ENCODE data around the gene GFOD1. TPM values are rescaled to one million over a fixed set of nuclear protein-coding genes. Genes with fewer than 3 reads are reported as not detected.
A peak's percentile ranks its signal among the peaks of the same experiment; 100 is the strongest.

Gene GFOD1
- total RNA-seq, 1 donor from 2014 or later, result 33.7 TPM

DNA sequence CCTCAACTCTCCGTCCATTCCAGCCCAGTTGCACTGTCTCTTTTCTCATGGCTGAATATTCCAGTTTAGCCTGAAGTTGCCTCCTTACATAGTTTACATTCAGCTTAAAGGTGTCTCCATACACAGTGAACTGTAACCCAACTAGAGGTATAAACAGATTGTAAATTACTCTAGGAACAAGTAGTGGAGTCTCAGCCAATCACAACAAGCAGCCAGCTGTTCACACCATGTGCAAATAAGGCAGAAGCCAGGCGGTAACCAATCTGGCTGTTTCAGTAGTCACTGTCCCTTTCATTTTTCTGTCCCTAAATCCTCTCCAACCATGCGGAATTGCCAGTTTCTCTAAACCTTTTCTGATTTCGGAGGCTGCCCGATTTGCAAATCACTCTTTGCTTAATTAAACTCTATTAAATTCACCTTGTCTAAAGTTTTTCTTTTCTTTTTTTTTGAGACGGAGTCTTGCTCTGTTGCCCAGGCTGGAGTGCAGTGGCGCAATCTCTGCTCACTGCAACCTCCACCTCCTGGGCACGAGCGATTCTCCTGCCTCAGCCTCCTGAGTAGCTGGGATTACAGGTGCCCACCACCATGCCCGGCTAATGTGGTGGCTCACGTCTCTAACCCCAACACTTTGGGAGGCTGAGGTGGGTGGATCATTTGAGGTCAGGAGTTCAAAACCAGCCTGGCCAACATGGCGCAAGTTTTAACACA is 37.6 kb upstream of the GFOD1 start:
- Histone ChIP-seq H3K4me1 (peaks cover 25% of the 10 kb centered on the region), H3K27me3 (no peaks in the 10 kb centered on the region), H3K4me3 (no peak overlapping the region), H3K27ac (no peak overlapping the region), H3K9me3 (no peaks in the 10 kb centered on the region), H3K36me3 (no peaks in the 10 kb centered on the region)
- no peak for TF ChIP-seq CTCF (IDR thresholded peaks at IDR 0.05)
- ATAC-seq, result no peak
- intact Hi-C loops (cut with DNase I), result no loop called here
- DNase-seq, result no peak

DNA sequence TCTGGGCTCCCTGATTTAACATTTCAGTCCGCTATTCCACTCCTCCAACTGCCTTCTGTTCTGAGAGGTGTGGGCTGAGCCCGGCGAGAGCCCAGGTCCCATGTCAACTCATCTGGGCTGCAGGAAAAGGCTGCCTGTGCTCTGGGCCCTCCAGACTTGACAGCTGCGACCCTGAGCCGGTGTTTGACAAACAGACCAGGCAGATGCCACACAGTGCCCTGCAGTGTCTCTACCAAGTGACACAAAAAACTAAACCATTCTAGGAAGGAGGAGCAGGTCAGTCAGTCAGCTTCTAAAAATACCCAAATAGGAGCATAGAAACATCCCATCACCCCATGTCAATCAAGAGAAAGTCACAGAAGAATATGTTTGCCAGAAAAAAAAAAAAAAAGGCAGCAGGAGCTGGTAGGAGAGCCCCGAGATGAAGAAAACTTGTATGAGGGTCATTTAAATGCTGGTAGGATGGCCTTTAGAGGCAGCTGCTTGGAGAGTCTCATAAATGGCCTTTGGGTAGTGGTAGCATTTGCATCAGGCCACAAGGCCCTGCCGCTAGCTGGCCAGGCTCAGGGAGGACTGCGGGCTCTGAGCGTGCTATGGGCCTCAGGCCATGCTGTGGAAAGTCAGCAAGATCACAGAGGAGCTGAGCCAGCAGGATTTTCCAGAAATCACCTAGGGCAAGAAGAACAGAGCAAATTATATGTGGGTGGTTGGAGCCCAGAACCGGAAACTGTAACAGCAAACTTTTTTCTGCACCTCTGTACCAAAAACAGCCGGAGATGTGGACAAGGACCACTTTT is 36.6 kb upstream of the GFOD1 start:
- no peaks in the 10 kb centered on the region for H3K27me3 ChIP-seq
- H3K9me3 ChIP-seq, result no peaks in the 10 kb centered on the region
- no peaks in the 10 kb centered on the region for H3K36me3 ChIP-seq
- no peak overlapping the region for H3K27ac ChIP-seq
- DNase-seq (no peak), ATAC-seq (no peak)
- H3K4me3 ChIP-seq, result no peak overlapping the region
- no peak for TF ChIP-seq CTCF (IDR thresholded peaks at IDR 0.05)
- peaks cover 25% of the 10 kb centered on the region for H3K4me1 ChIP-seq
- intact Hi-C loops (cut with DNase I), result no loop called here

DNA sequence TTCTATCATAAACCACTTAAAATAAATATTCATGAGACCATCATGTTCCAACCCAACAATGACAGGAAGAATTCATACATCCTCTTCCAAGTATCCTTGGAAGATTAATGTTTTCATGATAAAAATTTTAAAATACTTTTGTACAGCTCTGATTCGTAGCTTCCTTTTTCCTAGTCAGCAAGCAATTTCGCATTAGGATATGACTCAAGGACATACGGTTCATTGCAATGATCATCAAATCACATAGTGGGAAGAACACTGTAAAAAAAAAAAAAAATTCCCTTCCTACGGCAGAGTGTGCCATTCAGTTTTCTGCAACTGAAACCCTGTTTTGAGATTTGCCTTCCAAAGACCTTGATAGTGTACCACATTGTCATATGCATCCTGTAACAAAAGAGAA is 35.3 kb upstream of the GFOD1 start:
- DNase-seq (no peak), ATAC-seq (peak; percentile 33)
- peaks cover 18% of the 10 kb centered on the region for H3K4me1 ChIP-seq
- H3K27me3 ChIP-seq, result no peaks in the 10 kb centered on the region
- H3K27ac ChIP-seq, result no peak overlapping the region
- no peaks in the 10 kb centered on the region for H3K9me3 ChIP-seq
- intact Hi-C loops (cut with DNase I), result no loop called here
- no peak overlapping the region for H3K4me3 ChIP-seq
- H3K36me3 ChIP-seq, result no peaks in the 10 kb centered on the region
- TF ChIP-seq CTCF (IDR thresholded peaks at IDR 0.05), result no peak

DNA sequence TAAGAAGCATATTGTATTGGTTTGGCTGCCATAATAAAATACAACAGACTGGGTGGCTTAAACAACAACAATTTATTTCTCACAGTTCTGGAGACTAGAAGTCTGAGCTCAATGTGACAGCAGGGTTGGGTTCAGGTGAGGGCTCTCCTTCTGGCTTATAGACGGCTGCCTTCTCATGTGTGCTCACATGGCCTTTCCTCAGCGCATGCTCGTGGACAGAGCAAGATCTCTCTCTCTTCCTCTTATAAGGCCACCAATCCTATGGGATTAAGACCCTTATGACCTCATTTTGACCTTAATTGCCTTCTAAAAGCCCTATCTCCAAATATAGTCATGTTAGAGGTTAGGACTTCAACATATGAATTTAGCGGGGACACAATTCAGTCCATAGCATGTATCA is 32.4 kb upstream of the GFOD1 start:
- ATAC-seq, result no peak
- no peak for TF ChIP-seq CTCF (IDR thresholded peaks at IDR 0.05)
- no peak for DNase-seq
- Histone ChIP-seq H3K9me3 (no peaks in the 10 kb centered on the region), H3K36me3 (no peaks in the 10 kb centered on the region), H3K27me3 (no peaks in the 10 kb centered on the region), H3K4me3 (no peak overlapping the region), H3K4me1 (no peaks in the 10 kb centered on the region), H3K27ac (no peak overlapping the region)
- intact Hi-C loops (cut with DNase I), result no loop called here

GRCh38 chr6:13517116-13517515 is 29.7 kb upstream of the GFOD1 start:
- intact Hi-C loops (cut with DNase I), result no loop called here
- H3K9me3 ChIP-seq, result no peaks in the 10 kb centered on the region
- no peak for ATAC-seq
- DNase-seq, result no peak
- no peak overlapping the region for H3K4me3 ChIP-seq
- peaks cover under 1% of the 10 kb centered on the region for H3K4me1 ChIP-seq
- no peaks in the 10 kb centered on the region for H3K27me3 ChIP-seq
- no peaks in the 10 kb centered on the region for H3K36me3 ChIP-seq
- TF ChIP-seq CTCF (IDR thresholded peaks at IDR 0.05), result no peak
- H3K27ac ChIP-seq, result no peak overlapping the region

All from upper lobe of right lung (tissue), 1 donor.